GM18502 (cell line): ENCODE data around the gene RASGEF1B.

Experiments
- ATAC-seq: cut with Tn5 transposase; IDR thresholded peaks from one replicate; pipeline ENCODE4 v1.9.1; 2021; ENCODE audit warnings: mild to moderate bottlenecking; ENCODE audit not compliant: unreplicated experiment, poor library complexity

Gene RASGEF1B

DNA sequence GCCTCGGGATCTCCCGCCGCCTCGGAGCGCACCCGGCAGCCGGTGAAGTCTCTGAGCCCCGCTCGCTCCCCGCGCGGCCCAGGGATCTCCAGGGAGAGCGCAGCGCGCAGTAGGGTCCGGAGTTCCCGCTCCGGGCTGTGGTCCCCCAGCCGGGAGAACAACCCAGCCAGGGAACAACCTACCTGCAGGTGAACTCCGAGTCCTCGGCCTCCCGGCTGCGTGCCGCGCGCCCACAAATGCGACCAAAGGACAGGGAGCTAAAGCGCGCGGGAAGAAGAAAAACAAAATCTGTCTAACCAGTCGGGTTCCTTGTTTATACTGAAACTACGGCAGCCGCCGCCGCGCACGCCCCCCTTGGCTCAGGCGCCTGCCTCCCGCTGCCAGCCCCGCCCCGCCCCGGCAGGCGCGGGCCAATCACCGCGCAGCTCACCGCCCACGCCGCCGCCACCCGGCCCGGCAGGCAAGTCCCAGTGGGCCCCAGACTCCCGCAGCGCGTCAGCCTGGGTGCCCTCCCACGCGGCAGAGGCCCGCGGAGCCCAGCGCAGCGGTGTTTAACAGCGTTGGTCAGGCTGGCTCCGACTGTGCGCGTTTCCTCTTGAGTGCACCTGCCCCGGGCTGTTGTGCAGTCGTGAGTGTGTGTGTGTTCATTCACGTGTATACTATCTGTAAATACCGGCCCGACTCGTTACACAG, at the start of gene RASGEF1B:
RASGEF1B (minus strand) TSS at position 320 of the 693 bp plus-strand sequence. CDS start 12,399 bp downstream, outside the sequence.
- ATAC-seq: peak; percentile 95

- no peak for ATAC-seq
Observed at GRCh38 chr4:81519856-81520255, 48.1 kb upstream of the RASGEF1B start.

DNA sequence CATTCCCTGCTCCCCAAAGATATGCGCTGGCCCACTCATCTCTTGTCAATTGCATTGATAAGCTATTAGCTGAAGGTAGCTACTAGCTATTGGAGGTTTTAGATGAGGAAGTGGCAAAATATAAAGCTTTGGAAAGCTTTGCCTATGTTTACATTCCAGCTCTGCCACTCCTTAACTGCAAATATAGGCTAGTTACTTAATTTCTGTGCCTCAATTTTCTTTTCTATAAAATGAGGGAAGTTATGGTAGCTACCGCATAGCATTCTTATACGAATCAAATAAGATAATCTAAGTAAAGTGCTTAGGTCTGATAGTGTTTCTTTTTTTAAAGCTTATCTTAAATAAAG, 47.7 kb upstream of the RASGEF1B start:
- no peak for ATAC-seq

DNA sequence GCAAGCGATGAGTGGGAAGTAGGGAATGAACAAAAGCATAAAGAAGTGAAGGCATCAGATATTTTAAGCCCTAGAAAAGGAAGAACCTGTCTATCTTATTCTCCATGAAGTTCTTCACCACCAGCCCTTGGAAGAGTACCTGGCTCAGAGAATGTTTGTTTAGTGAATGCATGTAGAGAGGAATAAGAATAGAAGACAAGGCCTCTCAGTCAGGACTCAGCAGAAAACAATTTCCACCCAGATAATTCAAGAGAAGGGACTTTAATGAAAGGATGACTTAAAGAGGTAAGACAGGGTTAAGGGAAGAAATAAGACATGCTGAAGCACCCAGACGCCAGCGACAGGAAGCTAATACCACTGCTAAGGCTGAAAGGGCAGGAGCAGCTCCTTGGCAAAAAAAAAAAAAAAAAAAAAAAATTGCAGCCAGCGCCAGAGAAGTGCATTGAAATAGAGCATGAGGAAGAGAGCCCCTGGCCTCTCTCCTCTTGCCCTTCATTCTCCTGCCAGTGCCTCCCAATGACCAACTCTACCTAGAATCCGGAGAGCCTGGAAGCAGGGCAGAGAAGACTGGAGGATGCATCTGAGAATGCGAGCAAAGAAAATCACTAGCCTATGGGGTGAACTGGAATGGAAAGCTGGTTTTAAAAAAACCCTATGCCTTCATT, 47.2 kb upstream of the RASGEF1B start:
- ATAC-seq: no peak

GRCh38 chr4:81516241-81516640, 44.5 kb upstream of the RASGEF1B start:
- ATAC-seq: no peak

DNA sequence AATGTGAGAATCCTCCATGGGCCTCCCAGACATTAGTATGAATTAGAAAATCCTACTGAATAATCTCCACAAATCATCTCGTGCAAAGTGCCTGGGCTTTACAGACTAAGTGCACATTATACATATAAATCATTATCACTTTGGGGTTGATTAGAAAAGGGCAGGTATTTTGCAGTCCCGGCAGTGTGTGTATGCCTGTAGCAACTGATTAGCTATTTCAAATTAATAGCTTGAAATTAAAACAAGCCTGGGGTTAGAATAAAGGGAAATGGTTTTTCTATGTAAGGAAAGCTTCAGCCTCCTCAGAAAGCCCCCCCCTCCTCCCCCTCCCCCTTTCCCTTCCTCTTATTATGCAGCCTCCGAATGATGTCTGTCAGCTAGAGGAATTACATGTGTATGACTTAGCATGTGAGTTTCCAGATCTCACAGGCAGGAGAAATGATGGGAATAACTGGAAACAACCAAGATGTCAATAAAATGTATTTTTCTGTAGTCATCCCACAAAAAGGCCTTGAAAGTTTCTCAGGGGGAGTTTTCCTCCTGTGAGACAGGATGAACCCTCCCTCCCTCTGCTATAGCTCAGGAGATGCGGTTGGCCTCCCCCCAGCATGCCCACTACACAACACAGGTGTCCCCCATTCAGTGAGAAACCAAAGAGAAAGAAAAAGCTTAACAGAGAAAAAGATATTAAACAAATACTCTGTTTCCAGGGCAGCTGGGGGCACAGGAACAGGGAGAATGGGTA, 41.2 kb upstream of the RASGEF1B start:
- ATAC-seq: no peak

DNA sequence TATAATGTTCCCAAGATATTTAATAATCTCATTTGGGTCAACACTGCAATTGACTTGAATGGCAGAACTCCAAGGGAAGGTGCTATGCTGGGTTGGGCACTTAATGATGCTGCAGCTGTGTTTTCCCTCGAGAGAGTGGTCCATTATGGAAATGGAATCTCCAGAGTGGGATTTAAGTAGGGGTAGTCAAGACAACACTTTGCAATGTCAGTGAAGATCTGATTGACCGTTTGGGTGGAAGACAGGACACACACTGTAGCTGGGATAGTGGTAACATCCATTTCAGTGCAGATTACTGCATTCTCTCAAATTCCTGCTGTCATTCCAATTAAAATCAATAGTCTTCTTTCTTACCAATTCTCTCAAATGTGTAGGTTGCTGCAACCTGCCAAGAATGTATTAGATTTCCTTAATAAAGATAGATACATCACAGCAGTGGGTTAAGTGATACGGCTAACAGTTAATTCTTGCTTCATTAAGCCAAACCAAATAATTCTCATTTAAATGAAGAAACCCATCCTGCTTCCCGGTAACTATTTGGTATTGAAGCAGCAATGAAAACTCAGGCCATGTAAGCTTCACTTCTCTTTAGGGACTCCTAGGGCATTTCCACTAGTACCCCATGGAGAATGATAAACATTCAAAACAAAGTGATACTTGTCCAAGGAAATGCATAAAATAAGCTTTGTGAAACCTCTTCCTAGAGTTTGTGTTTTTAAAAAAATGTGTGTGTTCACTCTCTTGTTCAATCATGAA, 40.5 kb upstream of the RASGEF1B start:
- ATAC-seq: no peak

DNA sequence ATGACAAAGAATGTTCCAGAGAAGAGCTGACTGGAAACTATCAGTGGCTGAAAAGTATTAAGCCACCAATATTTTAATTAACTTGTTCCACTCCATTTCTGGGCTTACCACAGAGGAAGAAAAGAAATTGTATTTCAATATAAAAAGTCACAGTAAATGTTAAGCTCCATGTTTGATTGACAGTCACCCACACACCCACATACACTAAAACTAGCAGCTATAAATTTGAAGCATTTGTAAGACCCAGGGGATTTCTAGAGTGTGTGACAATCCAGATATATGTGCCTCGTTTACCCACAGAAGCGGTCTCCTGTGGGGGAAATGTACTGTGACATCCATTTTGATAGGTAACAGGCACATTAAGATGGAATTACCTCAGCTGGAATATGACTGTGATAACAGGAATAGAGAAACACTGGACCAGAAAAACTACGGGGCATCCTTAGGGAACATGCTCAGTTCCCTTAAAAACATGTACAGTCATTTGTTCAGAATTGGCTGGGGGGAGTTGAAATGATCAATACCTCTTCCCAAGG, 39.0 kb upstream of the RASGEF1B start:
- no peak for ATAC-seq

- no peak for ATAC-seq
Observed at GRCh38 chr4:81509822-81510221, 38.1 kb upstream of the RASGEF1B start.

GRCh38 chr4:81509191-81509590, 37.5 kb upstream of the RASGEF1B start:
- no peak for ATAC-seq

GRCh38 chr4:81508411-81509185, 36.9 kb upstream of the RASGEF1B start:
- no peak for ATAC-seq

DNA sequence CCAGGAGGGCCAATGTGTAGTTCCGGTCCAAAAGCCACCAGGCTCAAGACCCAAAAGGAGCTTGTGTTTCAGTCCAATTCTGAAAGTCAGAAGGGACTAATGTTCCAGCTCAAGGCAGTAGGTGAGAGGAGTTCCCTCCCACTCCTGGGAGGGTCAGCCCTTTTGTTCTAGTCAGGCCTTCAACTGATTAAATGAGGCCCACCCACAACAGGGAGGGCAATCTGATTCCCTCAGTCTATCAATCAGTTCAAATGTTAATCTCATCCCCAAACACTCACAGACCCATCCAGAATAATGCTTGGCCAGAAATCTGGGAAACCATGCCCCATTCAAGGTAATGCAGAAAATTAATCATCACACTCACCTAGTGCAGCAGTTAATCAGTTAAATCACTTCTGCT, 35.8 kb upstream of the RASGEF1B start:
- ATAC-seq: no peak

GRCh38 chr4:81506731-81507130, 35.0 kb upstream of the RASGEF1B start:
- peak; percentile 74 for ATAC-seq

GRCh38 chr4:81505726-81506125, 34.0 kb upstream of the RASGEF1B start:
- ATAC-seq: no peak

DNA sequence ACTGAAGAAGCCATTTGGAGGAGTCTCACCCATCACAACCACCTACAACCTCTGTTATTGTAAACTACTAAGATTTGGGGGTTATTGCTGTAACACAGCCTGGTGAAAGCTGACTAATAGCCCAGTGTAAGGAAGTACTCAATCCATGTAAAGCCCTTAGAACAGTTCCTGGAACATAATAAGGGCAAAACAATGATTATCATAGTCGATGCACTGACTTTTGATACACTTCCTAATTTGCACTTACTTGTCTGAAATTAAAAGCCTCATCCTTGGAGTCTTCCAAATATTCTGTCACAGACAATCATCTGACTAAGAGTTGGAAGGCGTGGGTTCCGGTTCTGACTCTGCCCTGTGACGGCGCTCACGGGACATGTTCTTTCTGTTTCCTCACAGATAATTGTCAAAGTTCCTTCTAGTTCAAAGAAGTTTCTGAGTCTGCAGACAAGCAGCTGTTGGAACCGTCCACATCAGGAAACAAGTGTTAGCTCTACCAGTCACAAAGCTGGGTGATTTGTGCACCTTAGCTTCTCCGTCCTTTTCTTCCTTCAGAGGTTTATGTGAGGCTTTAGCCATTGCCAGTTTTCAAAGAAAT, 33.4 kb upstream of the RASGEF1B start:
- peak; percentile 66 for ATAC-seq

DNA sequence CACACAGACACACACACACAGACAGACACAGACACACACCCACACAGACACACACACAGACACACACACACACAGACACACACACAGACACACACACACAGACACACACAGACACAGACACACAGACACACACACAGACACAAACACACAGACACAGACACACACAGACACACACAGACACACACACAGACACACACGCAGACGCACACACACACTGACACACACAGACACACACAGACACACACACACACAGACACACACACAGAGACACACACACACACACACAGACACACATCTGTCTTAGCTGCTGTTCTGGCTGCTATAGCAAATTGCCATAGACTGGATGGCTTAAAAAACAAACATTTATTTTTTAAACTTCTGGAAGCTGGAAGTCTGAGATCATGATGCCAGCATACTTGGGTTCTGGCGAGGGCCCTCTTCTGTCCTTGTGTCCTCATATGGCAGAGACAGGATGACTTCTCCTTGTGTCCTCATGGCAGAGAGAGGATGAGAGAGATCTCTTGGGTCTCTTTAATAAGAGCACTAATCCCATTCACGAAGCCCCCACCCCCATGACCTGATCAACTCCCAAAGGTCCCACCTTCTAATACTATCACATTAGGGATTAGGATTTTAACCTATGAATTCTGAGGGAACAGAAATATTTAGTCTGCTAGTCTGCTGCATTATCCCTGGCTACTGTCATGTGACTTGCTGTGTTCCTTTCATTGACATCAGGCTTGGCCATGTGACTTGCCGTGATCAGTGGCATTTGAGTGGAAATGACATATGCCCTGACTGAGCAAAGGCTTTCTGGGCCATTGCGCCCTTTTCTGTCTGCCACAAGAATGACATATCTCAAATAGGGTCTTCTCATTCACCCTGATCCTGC, 32.7 kb upstream of the RASGEF1B start:
- ATAC-seq: no peak

- ATAC-seq: no peak
Observed at GRCh38 chr4:81503586-81503985, 31.9 kb upstream of the RASGEF1B start.

DNA sequence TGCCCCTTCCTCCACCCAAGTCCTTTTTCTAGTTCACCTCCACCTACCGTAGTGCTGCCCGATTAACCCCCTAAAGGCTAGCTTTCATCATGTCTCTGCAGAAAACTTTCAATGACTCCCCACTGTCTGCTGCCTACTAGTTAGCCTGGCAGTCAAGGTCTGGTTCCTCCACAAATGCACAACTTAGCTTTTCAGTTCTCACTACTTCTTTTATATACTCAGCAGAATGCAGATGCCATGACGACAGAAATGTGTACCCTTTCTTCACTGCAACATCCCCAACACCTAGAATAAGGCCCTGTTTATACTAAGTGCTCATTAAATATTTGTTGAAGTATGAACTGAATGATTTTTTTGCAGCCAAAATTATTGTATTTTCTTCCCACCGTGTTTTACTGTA, 30.9 kb upstream of the RASGEF1B start:
- no peak for ATAC-seq
